Peyer's patch (tissue), 4 donors: ENCODE data around the gene CHST11. TPM values are rescaled to one million over a fixed set of nuclear protein-coding genes. Genes with fewer than 3 reads are reported as not detected.
A peak's percentile ranks its signal among the peaks of the same experiment; 100 is the strongest.

Experiments
- DNase-seq, 3 donors: peaks; one replicate each; pipeline ENCODE4 v3.0.0-alpha.2; 2017 to 2019
- H3K27ac ChIP-seq, 4 donors: fragments of 200-600 bp; sonication (generic); one replicate each; pipeline ENCODE4 v1.5.1; 2016 to 2019
- H3K27me3 ChIP-seq, 2 donors: fragments of 200-600 bp; sonication (generic); one replicate each; pipeline ENCODE4 v1.5.1; 2019
- H3K36me3 ChIP-seq, 3 donors: fragments of 200-600 bp; sonication (generic); one replicate each; pipeline ENCODE4 v1.5.1; 2016 to 2019
- H3K4me1 ChIP-seq, 4 donors: fragments of 200-600 bp; sonication (generic); one replicate each; pipeline ENCODE4 v1.5.1; 2016 to 2019
- H3K4me3 ChIP-seq, 4 donors: fragments of 200-600 bp; sonication (generic); 1 replicate in 3 of 4; 2 replicates in 1 of 4; pipeline ENCODE4 v1.5.1; 2016 to 2019; ENCODE audit warnings: mild to moderate bottlenecking in 1 of 4
- H3K9me3 ChIP-seq, 4 donors: fragments of 200-600 bp; sonication (generic); one replicate each; pipeline ENCODE4 v1.5.1; 2016 to 2019; ENCODE audit warnings: mild to moderate bottlenecking in 1 of 4
- POLR2A ChIP-seq, 2 donors: fragments of 450-650 bp; IDR thresholded peaks; one replicate each; pipeline ENCODE4 v1.5.1; 2017; ENCODE audit warnings: antibody characterized with exemption in 2 of 2, mild to moderate bottlenecking in 2 of 2, moderate library complexity in 2 of 2
- total RNA-seq, 4 donors: library from RNA; depleted of rRNA; stranded (reverse); fragments of >200 nt; gene quantifications; one replicate each; pipeline ENCODE4 v1.1.0, GENCODE V29; 2016
- TF ChIP-seq, protein P1 (sequence below), 6 experiments: fragments of 450-650 bp in 4 of 6; fragments of 200-600 bp in 2 of 6; sonication (generic) in 1 of 6; IDR thresholded peaks; one replicate each; pipeline ENCODE4 v1.5.1; 2017 to 2019; ENCODE audit warnings: antibody characterized with exemption in 6 of 6, mild to moderate bottlenecking in 3 of 6, moderate library complexity in 1 of 6

CHST11 gene
- total RNA-seq, 4 donors from 2014 or later, result 9.9 to 119 (median 15.6) TPM

DNA sequence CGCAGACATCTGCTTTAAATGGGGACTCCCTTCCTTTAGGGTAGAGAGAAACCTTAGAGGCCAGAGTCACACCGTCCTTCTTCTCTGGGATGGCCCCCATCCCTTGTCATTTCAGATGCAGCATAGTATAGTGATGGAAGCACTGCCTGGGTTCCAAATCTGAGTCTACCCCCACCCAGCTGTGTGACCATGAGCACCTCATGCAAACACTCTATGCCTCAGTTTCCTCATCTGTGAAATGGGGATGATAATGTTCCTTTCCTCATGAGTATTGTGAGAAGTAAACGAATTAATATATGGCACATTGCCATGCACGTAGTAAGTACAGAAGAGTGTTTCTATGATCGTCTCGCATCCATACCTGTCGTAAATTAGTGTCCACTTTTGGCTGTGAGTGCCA is 259.4 kb downstream of the CHST11 start:
- peaks cover 0 to 24% (median 0%) of the 10 kb centered on the region in 4 donors for H3K4me1 ChIP-seq
- H3K4me3 ChIP-seq, result no peak overlapping the region
- no peaks in the 10 kb centered on the region for H3K27me3 ChIP-seq
- H3K27ac ChIP-seq, result no peak overlapping the region
- no peak for DNase-seq
- TF ChIP-seq, protein P1, sequence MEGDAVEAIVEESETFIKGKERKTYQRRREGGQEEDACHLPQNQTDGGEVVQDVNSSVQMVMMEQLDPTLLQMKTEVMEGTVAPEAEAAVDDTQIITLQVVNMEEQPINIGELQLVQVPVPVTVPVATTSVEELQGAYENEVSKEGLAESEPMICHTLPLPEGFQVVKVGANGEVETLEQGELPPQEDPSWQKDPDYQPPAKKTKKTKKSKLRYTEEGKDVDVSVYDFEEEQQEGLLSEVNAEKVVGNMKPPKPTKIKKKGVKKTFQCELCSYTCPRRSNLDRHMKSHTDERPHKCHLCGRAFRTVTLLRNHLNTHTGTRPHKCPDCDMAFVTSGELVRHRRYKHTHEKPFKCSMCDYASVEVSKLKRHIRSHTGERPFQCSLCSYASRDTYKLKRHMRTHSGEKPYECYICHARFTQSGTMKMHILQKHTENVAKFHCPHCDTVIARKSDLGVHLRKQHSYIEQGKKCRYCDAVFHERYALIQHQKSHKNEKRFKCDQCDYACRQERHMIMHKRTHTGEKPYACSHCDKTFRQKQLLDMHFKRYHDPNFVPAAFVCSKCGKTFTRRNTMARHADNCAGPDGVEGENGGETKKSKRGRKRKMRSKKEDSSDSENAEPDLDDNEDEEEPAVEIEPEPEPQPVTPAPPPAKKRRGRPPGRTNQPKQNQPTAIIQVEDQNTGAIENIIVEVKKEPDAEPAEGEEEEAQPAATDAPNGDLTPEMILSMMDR (IDR thresholded peaks at IDR 0.05), result no peak
- TF ChIP-seq POLR2A (IDR thresholded peaks at IDR 0.05), result no peak
- H3K9me3 ChIP-seq, result no peaks in the 10 kb centered on the region
- no peaks in the 10 kb centered on the region for H3K36me3 ChIP-seq

DNA sequence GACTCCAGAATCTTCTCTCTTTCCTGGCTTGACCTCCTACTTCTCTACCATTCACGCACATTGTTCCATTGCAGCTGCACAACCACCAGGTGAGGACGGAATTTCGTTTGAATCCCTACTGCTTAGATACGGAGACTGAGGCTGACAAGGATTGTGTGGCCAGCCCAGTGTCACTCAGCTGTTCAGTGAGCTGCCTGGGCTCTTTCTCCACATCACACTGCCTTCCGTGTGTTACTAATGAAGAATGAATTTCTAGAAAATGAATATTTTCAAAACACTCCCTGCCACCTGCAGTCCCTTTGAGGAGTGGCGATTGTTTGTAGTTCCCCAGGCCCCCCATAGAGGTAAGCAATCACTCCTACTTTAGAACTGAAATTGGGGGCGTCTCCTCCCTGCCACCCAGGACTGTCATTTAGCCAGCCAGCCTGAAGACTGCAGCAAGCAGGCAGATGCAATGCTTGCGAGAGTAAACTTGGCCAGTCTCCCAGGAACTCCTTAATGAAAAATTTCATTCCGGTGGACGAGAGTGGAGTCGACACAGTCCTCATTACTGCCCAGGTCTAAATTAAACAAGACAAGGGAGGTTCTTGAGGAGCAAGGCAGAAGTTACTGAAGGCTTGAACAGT is 261.7 kb downstream of the CHST11 start:
- no peak overlapping the region for H3K4me3 ChIP-seq
- H3K27ac ChIP-seq, result peak overlapping the region in 1 of 4 donors; percentile 20
- TF ChIP-seq, protein P1 (IDR thresholded peaks at IDR 0.05), result no peak
- TF ChIP-seq POLR2A (IDR thresholded peaks at IDR 0.05), result no peak
- H3K9me3 ChIP-seq, result no peaks in the 10 kb centered on the region
- peaks cover 0 to 27% (median 2%) of the 10 kb centered on the region in 4 donors for H3K4me1 ChIP-seq
- DNase-seq, result no peak
- no peaks in the 10 kb centered on the region for H3K27me3 ChIP-seq
- no peaks in the 10 kb centered on the region for H3K36me3 ChIP-seq

DNA sequence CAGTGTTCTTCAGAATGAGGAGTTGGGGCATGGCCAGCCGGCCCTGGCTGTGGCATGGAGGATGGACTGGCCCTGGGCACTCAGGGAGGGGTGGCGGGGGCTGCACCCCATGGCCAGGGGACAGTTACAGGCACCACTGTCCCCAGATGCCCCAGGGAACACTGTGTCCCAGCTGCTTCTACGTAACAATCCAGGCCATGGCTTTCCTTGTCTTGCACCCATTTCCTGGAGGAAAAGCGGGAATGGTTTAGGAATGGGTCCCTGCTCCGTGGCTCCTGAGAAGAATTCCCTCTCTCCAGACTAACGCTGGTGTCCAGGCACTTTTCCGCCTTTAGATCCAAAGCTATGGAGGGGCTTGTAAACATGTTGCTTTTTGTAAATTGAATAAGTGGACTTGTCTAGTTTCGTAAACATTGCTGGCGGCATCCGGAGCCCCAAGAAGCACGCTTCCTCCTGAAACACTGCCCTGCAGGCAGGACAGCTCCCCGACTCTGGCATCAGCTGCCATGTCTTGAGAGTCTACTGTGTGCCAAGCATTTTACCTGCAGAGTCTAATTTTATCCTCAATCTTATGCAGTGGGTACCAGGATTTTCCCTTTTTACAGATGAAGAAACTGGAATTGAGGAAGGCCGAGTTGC is 263.1 kb downstream of the CHST11 start:
- Histone ChIP-seq H3K4me1 (peaks cover 0 to 27% (median 2%) of the 10 kb centered on the region in 4 donors), H3K27ac (peak overlapping the region; percentile 77 to 88 (median 86)), H3K27me3 (no peaks in the 10 kb centered on the region), H3K36me3 (no peaks in the 10 kb centered on the region), H3K4me3 (peak overlapping the region; percentile 21 to 38 (median 31)), H3K9me3 (no peaks in the 10 kb centered on the region)
- TF ChIP-seq POLR2A (IDR thresholded peaks at IDR 0.05), result no peak
- TF ChIP-seq, protein P1 (IDR thresholded peaks at IDR 0.05), result no peak
- DNase-seq, result no peak

DNA sequence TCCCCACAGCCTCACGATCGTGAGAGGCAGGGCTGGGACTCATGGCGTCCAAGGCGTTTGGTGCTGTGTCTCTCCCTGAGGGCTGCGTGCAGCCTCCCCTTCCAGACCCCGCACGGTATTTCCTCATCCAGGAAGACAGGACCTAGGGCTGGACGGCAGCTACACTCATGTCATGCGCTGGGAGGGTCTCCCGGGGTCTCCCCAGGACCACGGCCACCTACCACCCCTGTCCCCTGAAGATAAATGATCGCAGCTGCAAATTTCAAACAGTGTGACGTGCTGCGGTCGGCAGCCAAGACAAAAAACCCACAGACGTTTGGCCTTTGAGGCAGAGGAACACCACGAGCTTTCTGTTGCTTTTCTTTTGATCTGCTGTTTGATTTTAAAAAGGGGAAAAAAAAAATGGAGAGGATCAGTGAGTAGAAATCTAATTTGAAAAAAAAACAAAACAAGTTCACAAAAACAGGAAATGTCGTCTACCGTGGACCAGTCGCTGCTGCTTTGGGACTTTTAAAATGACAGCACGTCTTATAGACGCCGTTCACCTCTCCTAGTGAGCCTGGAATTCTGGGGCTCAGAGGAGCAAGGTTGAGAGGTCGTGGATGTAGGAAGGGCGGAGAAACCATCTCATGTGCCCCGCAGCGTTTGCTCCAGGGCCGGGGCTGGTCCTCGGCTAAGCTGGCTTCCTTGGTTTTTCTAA is 263.7 kb downstream of the CHST11 start:
- H3K9me3 ChIP-seq, result no peaks in the 10 kb centered on the region
- peaks cover 0 to 22% (median 2%) of the 10 kb centered on the region in 4 donors for H3K4me1 ChIP-seq
- no peaks in the 10 kb centered on the region for H3K36me3 ChIP-seq
- no peak for TF ChIP-seq POLR2A (IDR thresholded peaks at IDR 0.05)
- TF ChIP-seq, protein P1 (IDR thresholded peaks at IDR 0.05), result no peak
- H3K4me3 ChIP-seq, result peak overlapping the region; percentile 21 to 38 (median 31)
- peak overlapping the region; percentile 77 to 88 (median 86) for H3K27ac ChIP-seq
- no peaks in the 10 kb centered on the region for H3K27me3 ChIP-seq
- DNase-seq, result peak in 2 of 3 donors; percentile 60 to 87

DNA sequence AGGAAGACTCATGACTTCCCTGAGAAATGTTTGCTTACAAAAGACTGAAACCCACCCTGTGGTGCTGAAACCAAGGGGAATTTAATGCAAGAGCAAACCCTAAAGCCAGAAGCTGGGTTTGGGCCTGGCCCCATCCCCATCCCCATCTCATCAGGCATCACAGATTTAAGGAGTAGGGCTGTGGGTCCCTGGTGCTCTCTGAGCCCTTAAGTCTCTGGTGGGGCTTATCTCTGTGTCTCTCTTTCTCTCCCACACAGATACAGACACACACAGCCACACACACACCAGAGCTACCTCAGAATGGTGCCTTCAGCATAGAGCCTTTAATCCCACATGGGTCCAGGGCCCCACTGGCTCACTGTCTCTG is 264.3 kb downstream of the CHST11 start:
- Histone ChIP-seq H3K4me1 (peaks cover 0 to 20% (median 2%) of the 10 kb centered on the region in 4 donors), H3K27ac (peak overlapping the region; percentile 77 to 88 (median 86)), H3K9me3 (no peaks in the 10 kb centered on the region), H3K27me3 (no peaks in the 10 kb centered on the region), H3K36me3 (no peaks in the 10 kb centered on the region), H3K4me3 (peak overlapping the region; percentile 21 to 38 (median 31))
- TF ChIP-seq POLR2A (IDR thresholded peaks at IDR 0.05), result no peak
- TF ChIP-seq, protein P1 (IDR thresholded peaks at IDR 0.05), result no peak
- DNase-seq, result no peak
